H9 (cell line): Measurements from ENCODE around the gene GUF1. TPM values are rescaled to one million over a fixed set of nuclear protein-coding genes. Genes with fewer than 3 reads are reported as not detected.

Experiments used
- DNase-seq: peaks from one replicate; pipeline ENCODE4 v3.0.0-alpha.2; 2017
- H2AFZ ChIP-seq: one replicate; pipeline ENCODE4 v1.6.1; 2013; ENCODE audit warnings: mild to moderate bottlenecking, low read length, control low read depth, moderate library complexity
- H2AK5ac ChIP-seq: 2 replicates; pipeline ENCODE4 v1.6.1; 2013; ENCODE audit warnings: low read length, control low read depth, mixed read lengths; ENCODE audit not compliant: insufficient read length
- H2BK120ac ChIP-seq: one replicate; pipeline ENCODE4 v1.6.1; 2013; ENCODE audit warnings: low read depth, mild to moderate bottlenecking, low read length, control low read depth, inconsistent platforms; ENCODE audit not compliant: poor library complexity, severe bottlenecking
- H2BK12ac ChIP-seq: 2 replicates; pipeline ENCODE4 v1.6.1; 2013; ENCODE audit warnings: low read length, control low read depth, mixed read lengths, low read depth; ENCODE audit not compliant: insufficient read length
- H2BK15ac ChIP-seq: 2 replicates; pipeline ENCODE4 v1.6.1; 2013; ENCODE audit warnings: low read depth, low read length, control low read depth
- H2BK20ac ChIP-seq: one replicate; pipeline ENCODE4 v1.6.1; 2013; ENCODE audit warnings: low read depth, mild to moderate bottlenecking, low read length, control low read depth, inconsistent platforms; ENCODE audit not compliant: poor library complexity, severe bottlenecking
- H2BK5ac ChIP-seq: 2 replicates; pipeline ENCODE4 v1.6.1; 2013; ENCODE audit warnings: low read length, control low read depth, mixed read lengths; ENCODE audit not compliant: insufficient read length
- H3K14ac ChIP-seq: 2 replicates; pipeline ENCODE4 v1.6.1; 2013; ENCODE audit warnings: low read length, control low read depth; ENCODE audit not compliant: insufficient read depth
- H3K18ac ChIP-seq: 2 replicates; pipeline ENCODE4 v1.6.1; 2013; ENCODE audit warnings: low read depth, mild to moderate bottlenecking, mixed read lengths, low read length, control low read depth; ENCODE audit not compliant: insufficient read length
- H3K23ac ChIP-seq: 2 replicates; pipeline ENCODE4 v1.6.1; 2013; ENCODE audit warnings: low read length, control low read depth, mixed read lengths, low read depth; ENCODE audit not compliant: insufficient read length
- H3K23me2 ChIP-seq: 2 replicates; pipeline ENCODE4 v1.6.1; 2013; ENCODE audit warnings: low read depth, mild to moderate bottlenecking, mixed read lengths, low read length, control low read depth; ENCODE audit not compliant: insufficient read length, poor library complexity, severe bottlenecking
- H3K27ac ChIP-seq: 2 replicates; pipeline ENCODE4 v1.5.1; 2013; ENCODE audit warnings: low read length, control low read depth, mixed read lengths, low read depth; ENCODE audit not compliant: insufficient read length
- H3K27me3 ChIP-seq: 2 replicates; pipeline ENCODE4 v1.6.1; 2013; ENCODE audit warnings: low read length, control low read depth, inconsistent platforms; ENCODE audit not compliant: insufficient read depth
- H3K4ac ChIP-seq: 2 replicates; pipeline ENCODE4 v1.6.1; 2013; ENCODE audit warnings: low read depth, mild to moderate bottlenecking, control low read depth, inconsistent platforms, low read length, moderate library complexity
- H3K4me1 ChIP-seq: 2 replicates; pipeline ENCODE4 v1.6.1; 2013; ENCODE audit warnings: low read length, control low read depth, inconsistent platforms; ENCODE audit not compliant: insufficient read depth
- H3K4me2 ChIP-seq: 2 replicates; pipeline ENCODE4 v1.6.1; 2013; ENCODE audit warnings: low read length, control low read depth, mixed read lengths; ENCODE audit not compliant: insufficient read length, insufficient read depth
- H3K56ac ChIP-seq: 2 replicates; pipeline ENCODE4 v1.6.1; 2013; ENCODE audit warnings: low read depth, mild to moderate bottlenecking, mixed read lengths, low read length, control low read depth; ENCODE audit not compliant: insufficient read length
- H3K79me1 ChIP-seq: 2 replicates; pipeline ENCODE4 v1.6.1; 2013; ENCODE audit warnings: low read depth, mild to moderate bottlenecking, moderate library complexity, low read length, control low read depth, inconsistent platforms; ENCODE audit not compliant: insufficient read depth, poor library complexity, severe bottlenecking
- H3K79me2 ChIP-seq: 2 replicates; pipeline ENCODE4 v1.6.1; 2013; ENCODE audit warnings: low read length, control low read depth, inconsistent platforms; ENCODE audit not compliant: insufficient read depth
- H3K9ac ChIP-seq: 2 replicates; pipeline ENCODE4 v1.6.1; 2013; ENCODE audit warnings: low read length, control low read depth, mixed read lengths; ENCODE audit not compliant: insufficient read length; ENCODE audit errors: extremely low read depth
- H3K9me3 ChIP-seq: one replicate; pipeline ENCODE4 v1.6.1; 2013; ENCODE audit warnings: low read depth, low read length, inconsistent platforms; ENCODE audit not compliant: control insufficient read depth
- H3T11ph ChIP-seq: one replicate; pipeline ENCODE4 v1.6.1; 2013; ENCODE audit warnings: mild to moderate bottlenecking, low read length, control low read depth, inconsistent platforms
- H4K20me1 ChIP-seq: one replicate; pipeline ENCODE4 v1.6.1; 2013; ENCODE audit not compliant: control insufficient read depth, insufficient read length, insufficient read depth
- H4K5ac ChIP-seq: 2 replicates; pipeline ENCODE4 v1.6.1; 2013; ENCODE audit warnings: low read depth, mild to moderate bottlenecking, mixed read lengths, low read length, control low read depth; ENCODE audit not compliant: insufficient read length
- H4K8ac ChIP-seq: replicated peaks from 2 replicates; pipeline ENCODE4 v1.6.1; 2013; ENCODE audit warnings: low read length, control low read depth, mixed read lengths, low read depth; ENCODE audit not compliant: insufficient read length
- H4K91ac ChIP-seq: 2 replicates; pipeline ENCODE4 v1.6.1; 2013; ENCODE audit warnings: low read depth, mild to moderate bottlenecking, moderate library complexity, mixed read lengths, low read length, control low read depth; ENCODE audit not compliant: insufficient read length
- H3K27ac Mint-ChIP-seq, 3 experiments: 2 replicates in 2 of 3; 3 replicates in 1 of 3; pipeline ENCODE4 v1.8.0; 2020 to 2021; ENCODE audit warnings: mixed read lengths in 3 of 3, mild to moderate bottlenecking in 1 of 3, moderate library complexity in 1 of 3
- H3K27me3 Mint-ChIP-seq: 2 replicates; pipeline ENCODE4 v1.8.0; 2021; ENCODE audit warnings: low read depth, mild to moderate bottlenecking, moderate library complexity, mixed read lengths
- H3K36me3 Mint-ChIP-seq, 3 experiments: 2 replicates in 2 of 3; 3 replicates in 1 of 3; pipeline ENCODE4 v1.8.0; 2020 to 2021; ENCODE audit warnings: low read depth in 3 of 3, mixed read lengths in 3 of 3; ENCODE audit not compliant: insufficient read depth in 1 of 3
- H3K4me1 Mint-ChIP-seq, 2 experiments: 2 replicates each; pipeline ENCODE4 v1.8.0; 2020; ENCODE audit warnings: mixed read lengths in 2 of 2
- H3K4me3 Mint-ChIP-seq, 2 experiments: 2 replicates in 1 of 2; 3 replicates in 1 of 2; pipeline ENCODE4 v1.8.0; 2020 to 2021; ENCODE audit warnings: mild to moderate bottlenecking in 2 of 2, mixed read lengths in 2 of 2, moderate library complexity in 1 of 2
- H3K9me3 Mint-ChIP-seq, 2 experiments: 2 replicates in 1 of 2; 3 replicates in 1 of 2; pipeline ENCODE4 v1.8.0; 2020; ENCODE audit warnings: mild to moderate bottlenecking in 2 of 2, mixed read lengths in 2 of 2, moderate library complexity in 1 of 2
- CTCF ChIP-seq: fragments of 200-600 bp; sonication (generic); conservative IDR thresholded peaks from 3 replicates; pipeline ENCODE4 v1.8.0; 2021; ENCODE audit warnings: antibody characterized with exemption, mild to moderate bottlenecking
- WGBS: extraction: QIAGEN DNeasy Blood & Tissue Kit; methylation state at CpG from one replicate; pipeline ENCODE4 v1.1.7; 2013; ENCODE audit warnings: missing lambda C conversion rate, low lambda C conversion rate, mixed read lengths; ENCODE audit not compliant: insufficient read length; ENCODE audit errors: extremely low coverage; 5-methylcytosine and 5-hydroxymethylcytosine counted together
- total RNA-seq: library from RNA; stranded (reverse); gene quantifications from 2 replicates; pipeline ENCODE4 v1.2.1, GENCODE V29; 2021

Gene GUF1
- total RNA-seq, 1 experiment from 2014 or later, result 38.6 TPM

GRCh38 chr4:44704673-44705072 lies 26.5 kb downstream of the GUF1 start:
- Histone ChIP-seq H3K27ac (no peak overlapping the region), H2BK120ac (no peak overlapping the region), H4K91ac (no peak overlapping the region), H3K4me2 (no peak overlapping the region), H4K5ac (no peak overlapping the region), H3K18ac (no peak overlapping the region), H3K23me2 (no peaks in the 10 kb centered on the region), H3K23ac (no peak overlapping the region), H3K27me3 (no peaks in the 10 kb centered on the region), H4K20me1 (no peaks in the 10 kb centered on the region), H3K79me2 (no peaks in the 10 kb centered on the region), H2AFZ (no peak overlapping the region), H3K79me1 (no peaks in the 10 kb centered on the region), H3K4me1 (no peaks in the 10 kb centered on the region), H3K9me3 (no peaks in the 10 kb centered on the region), H3K56ac (no peak overlapping the region), H3K4ac (no peak overlapping the region), H2AK5ac (no peak overlapping the region), H3T11ph (no peak overlapping the region), H2BK20ac (no peak overlapping the region), H2BK12ac (no peak overlapping the region), H4K8ac (no peak overlapping the region), H2BK15ac (no peak overlapping the region), H3K14ac (no peak overlapping the region), H2BK5ac (no peak overlapping the region), H3K9ac (no peak overlapping the region)
- TF ChIP-seq CTCF, result no peak
- H3K4me3 Mint-ChIP-seq, result no peak overlapping the region
- H3K36me3 Mint-ChIP-seq, result peaks cover 5 to 11% (median 9%) of the 10 kb centered on the region in 3 experiments; a peak in 6 of 7 replicates
- no peak for DNase-seq
- H3K4me1 Mint-ChIP-seq, result peaks cover 5% of the 10 kb centered on the region in 2 experiments; a peak in 3 of 4 replicates
- H3K27ac Mint-ChIP-seq, result no peak overlapping the region
- H3K9me3 Mint-ChIP-seq, result no peaks in the 10 kb centered on the region
- no peaks in the 10 kb centered on the region for H3K27me3 Mint-ChIP-seq
- no CpG with 5 or more reads among the region's 4 CpGs for WGBS
